GM12878 (cell line): ENCODE measurements around the gene KLK6.

ENCODE experiments used
- ATF7 ChIP-seq: fragments of 450-650 bp; IDR thresholded peaks from 2 replicates; pipeline ENCODE4 v1.6.1; 2016; ENCODE audit warnings: low read depth, mild to moderate bottlenecking
- CTCF ChIP-seq, 3 experiments: IDR thresholded peaks in 2 of 3; conservative IDR thresholded peaks in 1 of 3; 2 replicates each; pipeline ENCODE4 v1.5.1; 2011; ENCODE audit warnings: low read depth in 3 of 3, low read length in 3 of 3, mild to moderate bottlenecking in 3 of 3, control low read depth in 2 of 3, moderate library complexity in 2 of 3, inconsistent platforms in 1 of 3, mixed read lengths in 1 of 3; ENCODE audit not compliant: control insufficient read depth in 2 of 3, insufficient read depth in 1 of 3; ENCODE audit errors: extremely low read depth in 1 of 3
- E2F4 ChIP-seq: IDR thresholded peaks from 2 replicates; pipeline ENCODE4 v1.6.1; 2012; ENCODE audit warnings: low read depth, low read length, improper control_type of control experiment
- ELK1 ChIP-seq: IDR thresholded peaks from 2 replicates; pipeline ENCODE4 v1.6.1; 2012; ENCODE audit warnings: low read depth, low read length, improper control_type of control experiment
- MYC ChIP-seq: IDR thresholded peaks from 2 replicates; pipeline ENCODE4 v1.6.1; 2011; ENCODE audit warnings: mild to moderate bottlenecking, low read length, moderate library complexity, inconsistent platforms; ENCODE audit not compliant: insufficient read depth, insufficient replicate concordance, insufficient read length, severe bottlenecking
- POLR2A ChIP-seq: IDR thresholded peaks from 2 replicates; pipeline ENCODE4 v1.6.1; 2011; ENCODE audit warnings: low read depth, mild to moderate bottlenecking, low read length
- ZBTB11 ChIP-seq: fragments of 450-650 bp; formaldehyde crosslinking; IDR thresholded peaks from 2 replicates; pipeline ENCODE4 v1.5.0; 2022; ENCODE audit warnings: mild to moderate bottlenecking, missing genetic modification characterization

- TF ChIP-seq CTCF (IDR thresholded peaks at IDR 0.05 in 2 of 3, conservative IDR thresholded peaks at IDR 0.05 in 1 of 3; ENCODE audit: control insufficient read depth in 2 of 3, extremely low read depth in 1 of 3, insufficient read depth in 1 of 3, low read depth in 3 of 3, low read length in 3 of 3) (no peak), ATF7 (peak; percentile 73), ELK1 (no peak), E2F4 (no peak), MYC (no peak), ZBTB11 (CRISPR knock-in tag) (no peak), POLR2A (no peak)
These were observed 56.4 kb downstream of the KLK6 start for GRCh38 chr19:50912727-50913716.
